Tibial nerve (tissue), 4 donors: ENCODE results near the gene C1R.

Source experiments
- EP300 ChIP-seq, 2 donors: sonication (generic); formaldehyde crosslinking; IDR thresholded peaks; one replicate each; pipeline ENCODE4 v1.6.1; 2017; ENCODE audit warnings: antibody characterized with exemption in 2 of 2, mild to moderate bottlenecking in 1 of 2
- POLR2A ChIP-seq, 2 donors: fragments of 450-650 bp; IDR thresholded peaks; one replicate each; pipeline ENCODE4 v1.6.1; 2017; ENCODE audit warnings: antibody characterized with exemption in 2 of 2, mild to moderate bottlenecking in 2 of 2, moderate library complexity in 2 of 2
- TF ChIP-seq, protein P1 (sequence below), 5 experiments: fragments of 200-600 bp in 3 of 5; fragments of 450-650 bp in 2 of 5; sonication (generic) in 3 of 5; IDR thresholded peaks; one replicate each; pipeline ENCODE4 v1.5.1; 2016 to 2019; ENCODE audit warnings: antibody characterized with exemption in 5 of 5, mild to moderate bottlenecking in 3 of 5, moderate library complexity in 2 of 5

DNA sequence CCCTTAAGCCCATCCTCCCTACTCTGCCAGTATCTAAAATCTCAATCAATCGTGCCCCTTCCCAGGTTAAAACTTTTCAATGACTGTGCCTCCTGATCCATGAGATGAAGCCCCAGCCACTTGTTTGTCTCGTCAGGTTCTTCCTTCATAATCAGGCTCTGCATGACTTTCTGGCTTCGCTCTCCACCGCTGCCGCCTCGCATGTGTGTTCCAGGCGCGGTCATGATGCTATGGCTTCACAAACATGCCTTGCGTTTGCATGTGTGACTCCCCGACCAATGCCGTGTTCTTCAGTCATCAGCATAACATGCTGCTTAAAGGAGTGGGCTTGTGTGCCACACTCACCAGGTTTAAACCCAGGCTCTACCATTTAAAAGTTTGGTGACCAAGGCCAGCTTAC, 21.8 kb upstream of the C1R start:
- no peak for TF ChIP-seq POLR2A (IDR thresholded peaks at IDR 0.05)
- TF ChIP-seq, protein P1, sequence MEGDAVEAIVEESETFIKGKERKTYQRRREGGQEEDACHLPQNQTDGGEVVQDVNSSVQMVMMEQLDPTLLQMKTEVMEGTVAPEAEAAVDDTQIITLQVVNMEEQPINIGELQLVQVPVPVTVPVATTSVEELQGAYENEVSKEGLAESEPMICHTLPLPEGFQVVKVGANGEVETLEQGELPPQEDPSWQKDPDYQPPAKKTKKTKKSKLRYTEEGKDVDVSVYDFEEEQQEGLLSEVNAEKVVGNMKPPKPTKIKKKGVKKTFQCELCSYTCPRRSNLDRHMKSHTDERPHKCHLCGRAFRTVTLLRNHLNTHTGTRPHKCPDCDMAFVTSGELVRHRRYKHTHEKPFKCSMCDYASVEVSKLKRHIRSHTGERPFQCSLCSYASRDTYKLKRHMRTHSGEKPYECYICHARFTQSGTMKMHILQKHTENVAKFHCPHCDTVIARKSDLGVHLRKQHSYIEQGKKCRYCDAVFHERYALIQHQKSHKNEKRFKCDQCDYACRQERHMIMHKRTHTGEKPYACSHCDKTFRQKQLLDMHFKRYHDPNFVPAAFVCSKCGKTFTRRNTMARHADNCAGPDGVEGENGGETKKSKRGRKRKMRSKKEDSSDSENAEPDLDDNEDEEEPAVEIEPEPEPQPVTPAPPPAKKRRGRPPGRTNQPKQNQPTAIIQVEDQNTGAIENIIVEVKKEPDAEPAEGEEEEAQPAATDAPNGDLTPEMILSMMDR (IDR thresholded peaks at IDR 0.05), result no peak
- no peak for TF ChIP-seq EP300 (IDR thresholded peaks at IDR 0.05)
